Activated B cell treated with CpG ODN at 0.5 μM for 24 hours (primary cell): ENCODE data around the gene PXDN. TPM values are rescaled to one million over a fixed set of nuclear protein-coding genes. Genes with fewer than 3 reads are reported as not detected.
"Not testable (repeated sequence)": the region's sequence is repeated elsewhere in the genome, so short reads cannot be mapped to it uniquely, and the experiment has no call there.

ENCODE experiments used
- ATAC-seq: fragments of 200-7000 bp; cut with Tn5 transposase; one replicate; pipeline ENCODE4 v1.10.0; 2021; ENCODE audit warnings: low read depth, mild to moderate bottlenecking, moderate library complexity
- CTCF ChIA-PET: fragments of 350-600 bp; sonication (Branson Sonifier 250); formaldehyde crosslinking; loops from one replicate; lab custom pipeline; 2021; ENCODE audit warnings: antibody characterized with exemption; lab: Charles Lee
- POLR2A ChIA-PET: fragments of 350-600 bp; sonication (Branson Sonifier 250); formaldehyde crosslinking; loops from one replicate; lab custom pipeline; 2021; ENCODE audit warnings: antibody characterized with exemption; lab: Charles Lee
- DNase-seq: peaks from one replicate; pipeline ENCODE4 v3.0.0; 2022
- H3K27ac Mint-ChIP-seq: one replicate; pipeline ENCODE4 v1.8.0; 2020; ENCODE audit warnings: mixed read lengths
- H3K27me3 Mint-ChIP-seq: one replicate; pipeline ENCODE4 v1.8.0; 2021; ENCODE audit warnings: mixed read lengths
- H3K36me3 Mint-ChIP-seq: one replicate; pipeline ENCODE4 v1.8.0; 2021; ENCODE audit warnings: low read depth, mixed read lengths
- H3K4me1 Mint-ChIP-seq: one replicate; pipeline ENCODE4 v1.8.0; 2021; ENCODE audit warnings: mixed read lengths
- H3K4me3 Mint-ChIP-seq: one replicate; pipeline ENCODE4 v1.8.0; 2020; ENCODE audit warnings: mild to moderate bottlenecking, mixed read lengths
- H3K9me3 Mint-ChIP-seq: one replicate; pipeline ENCODE4 v1.8.0; 2020; ENCODE audit warnings: mixed read lengths
- intact Hi-C: fragments of 100-400 bp; cut with micrococcal nuclease; formaldehyde crosslinking; loops from one replicate; pipeline ENCODE4 v1.15.1; 2024
- total RNA-seq: library from RNA; stranded (reverse); gene quantifications from 2 replicates; pipeline ENCODE4 v1.2.3, GENCODE V29; 2022
- TF ChIP-seq, protein P1 (sequence below): fragments of 200-600 bp; IDR thresholded peaks from one replicate; pipeline ENCODE4 v1.8.0; 2022; ENCODE audit warnings: antibody characterized with exemption, mild to moderate bottlenecking

PXDN gene
- total RNA-seq, 1 donor from 2014 or later, result 1.1 TPM

DNA sequence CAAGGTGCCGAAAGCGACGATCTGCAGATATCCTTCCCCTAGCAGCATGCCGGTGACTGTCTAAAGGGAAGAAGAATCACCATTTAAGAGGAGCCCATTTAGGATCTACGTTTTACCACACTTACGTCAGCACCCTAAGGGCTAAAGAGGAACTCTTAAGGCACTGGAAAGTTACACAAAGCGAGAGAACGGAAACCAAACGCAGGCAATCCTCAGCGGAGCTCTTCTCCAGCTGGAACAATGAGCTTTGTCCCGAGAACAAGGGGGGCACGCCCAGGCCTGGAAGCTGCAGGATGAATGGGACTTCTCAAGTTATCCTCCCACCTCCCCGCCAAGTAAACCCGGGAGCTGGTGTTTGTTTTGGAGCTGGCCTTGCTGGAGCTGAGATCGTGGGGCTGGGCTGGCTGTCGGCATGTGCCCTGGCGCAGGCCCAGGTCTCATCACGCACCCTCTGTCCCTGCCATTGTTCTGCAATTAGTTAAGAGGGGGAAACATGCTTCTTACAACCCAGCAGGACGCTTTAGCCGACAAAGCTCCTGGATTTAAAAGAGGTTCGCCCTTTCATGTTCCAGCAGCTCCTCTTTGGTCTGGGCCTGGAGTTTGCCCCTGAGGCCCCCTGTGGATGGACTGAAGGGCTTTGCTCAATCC, 36.4 kb downstream of the PXDN start:
- peak overlapping the region; percentile 4 for H3K4me3 Mint-ChIP-seq
- peak; percentile 25 for ATAC-seq
- peaks cover 5% of the 10 kb centered on the region for H3K4me1 Mint-ChIP-seq
- H3K27ac Mint-ChIP-seq, result no peak overlapping the region
- H3K36me3 Mint-ChIP-seq, result no peaks in the 10 kb centered on the region
- intact Hi-C loops, result loop anchor here (2.0 kb wide), 1 partner anchor 35 kb away; no protein-coding TSS in a partner anchor
- no peaks in the 10 kb centered on the region for H3K9me3 Mint-ChIP-seq
- no peak for DNase-seq
- TF ChIP-seq, protein P1, sequence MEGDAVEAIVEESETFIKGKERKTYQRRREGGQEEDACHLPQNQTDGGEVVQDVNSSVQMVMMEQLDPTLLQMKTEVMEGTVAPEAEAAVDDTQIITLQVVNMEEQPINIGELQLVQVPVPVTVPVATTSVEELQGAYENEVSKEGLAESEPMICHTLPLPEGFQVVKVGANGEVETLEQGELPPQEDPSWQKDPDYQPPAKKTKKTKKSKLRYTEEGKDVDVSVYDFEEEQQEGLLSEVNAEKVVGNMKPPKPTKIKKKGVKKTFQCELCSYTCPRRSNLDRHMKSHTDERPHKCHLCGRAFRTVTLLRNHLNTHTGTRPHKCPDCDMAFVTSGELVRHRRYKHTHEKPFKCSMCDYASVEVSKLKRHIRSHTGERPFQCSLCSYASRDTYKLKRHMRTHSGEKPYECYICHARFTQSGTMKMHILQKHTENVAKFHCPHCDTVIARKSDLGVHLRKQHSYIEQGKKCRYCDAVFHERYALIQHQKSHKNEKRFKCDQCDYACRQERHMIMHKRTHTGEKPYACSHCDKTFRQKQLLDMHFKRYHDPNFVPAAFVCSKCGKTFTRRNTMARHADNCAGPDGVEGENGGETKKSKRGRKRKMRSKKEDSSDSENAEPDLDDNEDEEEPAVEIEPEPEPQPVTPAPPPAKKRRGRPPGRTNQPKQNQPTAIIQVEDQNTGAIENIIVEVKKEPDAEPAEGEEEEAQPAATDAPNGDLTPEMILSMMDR, result no peak
- peaks cover 4% of the 10 kb centered on the region for H3K27me3 Mint-ChIP-seq
- POLR2A ChIA-PET, result no interaction called here
- CTCF ChIA-PET, result no interaction called here

DNA sequence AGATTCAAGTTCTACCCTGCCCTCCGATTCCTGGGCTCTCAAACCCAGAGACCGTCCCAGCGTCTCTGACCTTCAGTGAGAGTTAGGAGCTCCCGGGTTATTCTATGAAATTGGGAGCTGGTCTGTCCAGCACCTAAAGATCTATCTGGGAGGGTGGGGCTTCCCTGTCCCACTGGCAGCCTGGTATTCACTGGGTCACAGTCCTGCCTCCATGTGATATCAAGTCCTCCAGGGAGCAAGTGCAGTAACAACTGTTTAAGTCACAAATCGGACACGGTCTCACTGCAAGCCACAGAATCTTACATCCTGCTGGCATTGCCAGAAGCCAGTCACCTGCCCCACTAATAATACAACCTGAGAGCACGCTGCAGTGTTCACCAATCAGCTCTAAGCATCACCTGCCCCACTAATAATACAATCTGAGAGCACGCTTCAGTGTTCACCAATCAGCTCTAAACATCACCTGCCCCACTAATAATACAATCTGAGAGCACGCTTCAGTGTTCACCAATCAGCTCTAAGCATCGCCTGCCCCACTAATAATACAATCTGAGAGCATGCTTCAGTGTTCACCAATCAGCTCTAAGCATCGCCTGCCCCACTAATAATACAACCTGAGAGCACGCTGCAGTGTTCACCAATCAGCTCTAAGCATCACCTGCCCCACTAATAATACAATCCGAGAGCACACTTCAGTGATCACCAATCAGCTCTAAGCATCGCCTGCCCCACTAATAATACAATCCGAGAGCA, 38.0 kb downstream of the PXDN start:
- H3K4me1 Mint-ChIP-seq, H3K36me3 Mint-ChIP-seq, H3K9me3 Mint-ChIP-seq, DNase-seq, POLR2A ChIA-PET, H3K4me3 Mint-ChIP-seq, H3K27me3 Mint-ChIP-seq, ATAC-seq, CTCF ChIA-PET, H3K27ac Mint-ChIP-seq: not testable (repeated sequence)
- intact Hi-C loops, result loop anchor here (2.0 kb wide), 1 partner anchor 37 kb away; no protein-coding TSS in a partner anchor

DNA sequence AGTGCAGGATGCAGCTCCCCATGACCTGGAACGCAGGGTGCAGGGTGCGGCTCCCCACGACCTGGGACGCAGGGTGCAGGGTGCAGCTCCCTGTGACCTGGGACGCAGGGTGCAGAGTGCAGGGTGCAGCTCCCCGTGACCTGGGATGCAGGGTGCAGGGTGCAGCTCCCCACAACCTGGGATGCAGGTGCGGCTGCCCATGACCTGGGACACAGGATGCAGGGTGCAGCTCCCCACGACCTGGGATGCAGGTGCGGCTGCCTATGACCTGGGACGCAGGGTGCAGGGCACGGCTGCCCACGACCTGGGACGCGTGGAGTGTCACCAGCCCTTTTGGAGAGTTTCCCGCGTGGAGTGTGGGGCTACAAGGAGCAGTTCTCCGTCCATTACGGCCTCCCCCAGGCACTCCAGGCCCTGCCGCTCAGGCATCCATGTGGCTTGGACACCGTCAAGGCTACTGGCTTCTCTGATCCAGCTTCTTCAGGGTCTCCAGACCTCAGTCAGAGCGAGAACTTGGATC, 38.7 kb downstream of the PXDN start:
- DNase-seq (no peak), ATAC-seq (no peak)
- ChIA-PET POLR2A (no interaction called here), CTCF (no interaction called here)
- Mint-ChIP-seq H3K4me3 (no peak overlapping the region), H3K4me1 (peaks cover 5% of the 10 kb centered on the region), H3K27ac (no peak overlapping the region), H3K27me3 (no peaks in the 10 kb centered on the region), H3K36me3 (no peaks in the 10 kb centered on the region), H3K9me3 (no peaks in the 10 kb centered on the region)
- intact Hi-C loops, result loop anchor here (2.0 kb wide), 1 partner anchor 37 kb away; no protein-coding TSS in a partner anchor
- TF ChIP-seq, protein P1, result no peak

DNA sequence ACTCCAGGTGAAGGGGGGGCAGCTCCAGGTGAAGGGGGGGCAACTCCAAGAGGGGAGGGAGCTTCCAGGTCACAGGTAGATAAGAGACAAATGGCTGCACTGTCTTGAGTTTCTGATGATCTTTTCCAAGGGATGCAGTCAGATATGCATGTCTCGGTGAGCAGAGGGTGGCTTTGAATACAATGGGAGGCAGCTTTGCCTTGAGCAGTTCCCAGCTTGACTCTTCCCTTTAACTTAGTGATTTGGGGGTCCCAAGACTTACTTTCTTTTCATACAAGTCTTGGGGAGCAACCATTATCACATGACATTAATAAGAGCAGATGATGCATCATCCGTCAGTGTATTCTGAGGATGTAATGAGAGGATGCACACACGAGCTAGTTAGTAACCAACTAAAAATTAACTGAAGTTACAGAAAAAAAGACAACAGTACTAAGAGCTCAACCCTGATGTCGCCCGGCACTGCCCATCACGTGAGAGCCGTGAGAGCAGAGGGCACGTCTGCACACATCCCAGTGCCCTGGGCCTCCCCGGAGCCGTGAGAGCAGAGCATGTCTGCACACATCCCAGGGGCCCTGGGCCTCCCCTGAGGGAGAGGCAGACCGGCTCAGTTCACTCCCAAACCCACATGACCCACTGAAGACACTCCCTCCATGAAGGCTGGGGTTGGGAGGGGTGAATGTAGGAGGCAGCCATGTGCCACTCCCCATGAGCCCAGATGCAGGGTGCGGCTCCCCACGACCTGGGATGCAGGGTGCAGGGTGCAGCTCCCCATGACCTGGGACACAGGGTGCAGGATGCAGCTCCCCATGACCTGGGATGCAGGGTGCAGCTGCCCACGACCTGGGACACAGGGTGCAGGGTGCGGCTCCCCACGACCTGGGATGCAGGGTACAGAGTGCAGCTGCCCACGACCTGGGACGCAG, 39.4 kb downstream of the PXDN start:
- H3K4me1 Mint-ChIP-seq, result peaks cover 5% of the 10 kb centered on the region
- ChIA-PET CTCF (no interaction called here), POLR2A (no interaction called here)
- H3K36me3 Mint-ChIP-seq, result no peaks in the 10 kb centered on the region
- no peak overlapping the region for H3K4me3 Mint-ChIP-seq
- H3K27me3 Mint-ChIP-seq, result no peaks in the 10 kb centered on the region
- ATAC-seq, result no peak
- no peak overlapping the region for H3K27ac Mint-ChIP-seq
- intact Hi-C loops, result no loop called here
- no peak for DNase-seq
- no peaks in the 10 kb centered on the region for H3K9me3 Mint-ChIP-seq
- TF ChIP-seq, protein P1, result no peak

DNA sequence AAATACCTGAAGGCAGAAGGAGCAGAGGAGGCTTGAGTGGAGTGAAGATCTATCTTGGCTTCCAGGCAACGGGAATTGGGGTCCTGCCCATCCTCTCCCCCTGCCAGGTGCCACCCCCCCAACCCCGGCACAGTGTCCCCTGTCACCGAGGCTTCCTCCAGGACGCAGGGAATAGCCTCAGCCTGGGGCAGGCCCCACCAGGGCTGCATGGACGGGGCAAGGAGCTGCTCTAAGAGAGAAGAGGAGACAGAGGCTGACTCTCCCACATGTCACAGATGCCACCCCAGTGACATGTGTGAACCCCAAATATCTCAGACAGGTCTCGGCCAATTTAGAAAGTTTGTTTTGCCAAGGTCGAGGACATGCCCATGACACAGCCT, 42.1 kb downstream of the PXDN start:
- CTCF ChIA-PET, result no interaction called here
- POLR2A ChIA-PET, result no interaction called here
- ATAC-seq (no peak), DNase-seq (no peak)
- H3K27me3 Mint-ChIP-seq, result no peaks in the 10 kb centered on the region
- no peaks in the 10 kb centered on the region for H3K36me3 Mint-ChIP-seq
- TF ChIP-seq, protein P1, result no peak
- H3K4me1 Mint-ChIP-seq, result no peaks in the 10 kb centered on the region
- intact Hi-C loops, result no loop called here
- H3K4me3 Mint-ChIP-seq, result no peak overlapping the region
- H3K27ac Mint-ChIP-seq, result no peak overlapping the region
- no peaks in the 10 kb centered on the region for H3K9me3 Mint-ChIP-seq
